GM12891 (cell line): Measurements from ENCODE around the gene SH3TC2.

Experiments
- POLR2A ChIP-seq: IDR thresholded peaks from 2 replicates; pipeline ENCODE4 v1.6.1; 2011; ENCODE audit warnings: low read depth, low read length, control low read depth
- POLR2AphosphoS5 ChIP-seq: IDR thresholded peaks from 2 replicates; pipeline ENCODE4 v1.6.1; 2011; ENCODE audit warnings: low read depth, low read length, control low read depth
- TAF1 ChIP-seq: IDR thresholded peaks from 2 replicates; pipeline ENCODE4 v1.6.1; 2011; ENCODE audit warnings: low read depth, low read length, control low read depth

DNA sequence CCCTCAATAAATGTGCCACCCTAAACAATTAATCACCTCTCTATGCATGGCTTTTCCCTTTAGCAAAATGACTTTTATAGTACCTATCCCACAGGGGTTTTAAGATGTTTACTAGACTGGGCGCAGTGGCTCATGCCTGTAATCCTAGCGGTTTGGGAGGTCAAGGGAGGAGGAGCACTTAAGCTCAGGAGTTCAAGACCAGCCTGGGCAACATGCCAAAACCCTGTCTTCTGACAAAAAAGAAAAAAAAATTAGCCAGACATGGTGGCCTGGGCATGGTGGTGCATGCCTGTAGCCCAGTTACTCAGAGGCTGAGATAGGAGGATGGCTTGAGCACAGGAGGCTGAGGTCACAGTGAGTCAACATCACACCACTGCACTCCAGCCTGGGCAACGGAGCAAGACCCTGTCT, 13.5 kb downstream of the SH3TC2 start:
- TF ChIP-seq POLR2AphosphoS5 (no peak), POLR2A (no peak), TAF1 (no peak)
